Sigmoid colon (tissue), 4 donors: ENCODE results near the gene KDM6B.

ENCODE experiments used
- POLR2A ChIP-seq, 2 donors: fragments of 450-650 bp; IDR thresholded peaks; one replicate each; pipeline ENCODE4 v1.6.1; 2016; ENCODE audit warnings: antibody characterized with exemption in 2 of 2, mild to moderate bottlenecking in 2 of 2, moderate library complexity in 2 of 2
- POLR2AphosphoS5 ChIP-seq, 4 donors: sonication (generic); formaldehyde crosslinking; IDR thresholded peaks; one replicate each; pipeline ENCODE4 v1.6.1; 2017; ENCODE audit warnings: antibody characterized with exemption in 4 of 4
- TF ChIP-seq, protein P1 (sequence below), 4 experiments: fragments of 450-650 bp in 3 of 4; fragments of 200-600 bp in 1 of 4; IDR thresholded peaks; one replicate each; pipeline ENCODE4 v1.5.1; 2016 to 2019; ENCODE audit warnings: antibody characterized with exemption in 4 of 4, mild to moderate bottlenecking in 3 of 4, moderate library complexity in 2 of 4

DNA sequence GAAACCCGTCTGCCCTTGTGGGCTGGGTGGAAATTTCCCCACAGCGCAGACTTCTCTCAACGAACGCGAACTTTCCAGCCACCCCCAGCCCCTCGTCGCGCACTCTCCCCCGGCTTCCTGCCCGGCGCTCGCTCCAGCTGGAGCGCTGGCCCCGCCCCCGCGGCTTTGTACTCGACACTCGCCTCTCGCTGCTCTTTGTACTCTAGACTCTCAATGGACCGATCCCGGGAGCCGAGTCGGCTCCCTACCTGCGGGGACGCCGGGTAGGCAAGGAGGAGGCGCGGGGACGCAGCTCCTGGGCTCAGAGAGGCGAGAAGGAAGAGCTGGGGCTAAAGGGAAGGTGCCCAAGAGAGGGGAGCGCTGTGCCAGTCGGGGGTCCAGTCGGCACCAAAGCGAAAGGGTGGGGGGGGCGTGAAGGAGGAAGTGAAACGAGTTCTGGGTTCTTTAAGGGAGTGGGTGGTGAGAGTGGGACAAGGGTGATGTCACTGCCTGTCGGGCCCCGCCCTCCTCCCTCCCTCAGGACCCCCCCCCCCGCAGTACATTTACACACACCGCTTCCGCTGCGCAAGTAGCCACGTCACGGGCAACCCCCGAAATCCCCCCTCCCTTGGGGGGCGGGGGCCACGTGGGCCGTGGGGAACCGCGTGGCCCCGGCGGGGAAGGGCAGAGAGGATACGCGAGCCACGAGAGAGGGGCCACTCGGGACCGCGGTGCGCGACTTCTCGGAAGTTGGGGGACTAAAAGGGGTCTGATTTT lies 9.7 kb downstream of the KDM6B start:
- TF ChIP-seq POLR2A (IDR thresholded peaks at IDR 0.05), result peak; percentile 42 to 61
- TF ChIP-seq, protein P1, sequence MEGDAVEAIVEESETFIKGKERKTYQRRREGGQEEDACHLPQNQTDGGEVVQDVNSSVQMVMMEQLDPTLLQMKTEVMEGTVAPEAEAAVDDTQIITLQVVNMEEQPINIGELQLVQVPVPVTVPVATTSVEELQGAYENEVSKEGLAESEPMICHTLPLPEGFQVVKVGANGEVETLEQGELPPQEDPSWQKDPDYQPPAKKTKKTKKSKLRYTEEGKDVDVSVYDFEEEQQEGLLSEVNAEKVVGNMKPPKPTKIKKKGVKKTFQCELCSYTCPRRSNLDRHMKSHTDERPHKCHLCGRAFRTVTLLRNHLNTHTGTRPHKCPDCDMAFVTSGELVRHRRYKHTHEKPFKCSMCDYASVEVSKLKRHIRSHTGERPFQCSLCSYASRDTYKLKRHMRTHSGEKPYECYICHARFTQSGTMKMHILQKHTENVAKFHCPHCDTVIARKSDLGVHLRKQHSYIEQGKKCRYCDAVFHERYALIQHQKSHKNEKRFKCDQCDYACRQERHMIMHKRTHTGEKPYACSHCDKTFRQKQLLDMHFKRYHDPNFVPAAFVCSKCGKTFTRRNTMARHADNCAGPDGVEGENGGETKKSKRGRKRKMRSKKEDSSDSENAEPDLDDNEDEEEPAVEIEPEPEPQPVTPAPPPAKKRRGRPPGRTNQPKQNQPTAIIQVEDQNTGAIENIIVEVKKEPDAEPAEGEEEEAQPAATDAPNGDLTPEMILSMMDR (IDR thresholded peaks at IDR 0.05), result no peak
- peak; percentile 15 to 73 (median 56) for TF ChIP-seq POLR2AphosphoS5 (IDR thresholded peaks at IDR 0.05)
